K562 (cell line): ENCODE data around the gene CD300LD. TPM values are rescaled to one million over a fixed set of nuclear protein-coding genes. Genes with fewer than 3 reads are reported as not detected.

Experiments used
- ATAC-seq: fragments of 200-7000 bp; cut with Tn5 transposase; 3 replicates; pipeline ENCODE4 v1.9.1; 2020; ENCODE audit warnings: moderate library complexity
- BruUV-seq: library from RNA; stranded (reverse); fragments of 400-500 nt; replicated peaks from 2 replicates; lab custom pipeline; 2021; lab: Mats Ljungman, UMichigan
- CTCF ChIA-PET: fragments of 300-600 bp; formaldehyde crosslinking; extraction: SDS; loops from one replicate; lab custom pipeline; 2021; ENCODE audit warnings: low intra/inter-chr PET ratio; lab: Yijun Ruan, JAX
- POLR2A ChIA-PET: fragments of 300-600, 350-650 bp; sonication (Branson Sonifier 250); formaldehyde crosslinking; extraction: SDS; loops from one replicate; lab custom pipeline; 2021; ENCODE audit warnings: antibody characterized with exemption, inconsistent platforms; lab: Yijun Ruan, JAX
- DNase-seq, 4 experiments: peaks; one replicate each; pipeline versions ENCODE4 v3.0.0 to v3.0.0-alpha.2; 2011 to 2018; ENCODE audit warnings: low spot score in 3 of 4, mixed read lengths in 3 of 4; ENCODE audit errors: extremely low read depth in 1 of 4
- FAIRE-seq: peaks from 2 replicates; lab custom pipeline; 2011; peaks lifted over from hg19 to GRCh38; lab: Jason Lieb, UNC
- H2AFZ ChIP-seq: 2 replicates; pipeline ENCODE4 v1.6.0; 2011; ENCODE audit warnings: low read depth, low read length, control low read depth, inconsistent platforms
- H3K27ac ChIP-seq: fragments of 200-600 bp; 3 replicates; pipeline ENCODE4 v1.8.0; 2011; ENCODE audit warnings: low read depth, mild to moderate bottlenecking, control low read depth, inconsistent platforms, low read length, moderate library complexity, mixed read lengths; ENCODE audit errors: extremely low read depth
- H3K27me3 ChIP-seq, 2 experiments: fragments of 300-600 bp in 1 of 2; 2 replicates in 1 of 2; 3 replicates in 1 of 2; pipeline versions ENCODE4 v1.6.0 to v1.8.0; 2011; ENCODE audit warnings: inconsistent platforms in 2 of 2, low read length in 2 of 2, mild to moderate bottlenecking in 1 of 2, mixed read lengths in 1 of 2, moderate library complexity in 1 of 2; ENCODE audit not compliant: control insufficient read depth in 2 of 2, insufficient read depth in 2 of 2
- H3K36me3 ChIP-seq: fragments of 300-600 bp; 3 replicates; pipeline ENCODE4 v1.8.0; 2011; ENCODE audit warnings: mild to moderate bottlenecking, low read length, inconsistent platforms; ENCODE audit not compliant: control insufficient read depth, insufficient read depth
- H3K4me1 ChIP-seq, 2 experiments: fragments of 200-600 bp in 1 of 2; replicated peaks in 1 of 2; 2 replicates in 1 of 2; 3 replicates in 1 of 2; pipeline versions ENCODE4 v1.5.1 to v1.8.0; 2011; ENCODE audit warnings: inconsistent platforms in 2 of 2, low read length in 2 of 2, mild to moderate bottlenecking in 1 of 2, mixed read lengths in 1 of 2, moderate library complexity in 1 of 2; ENCODE audit not compliant: control insufficient read depth in 2 of 2, insufficient read depth in 2 of 2
- H3K4me2 ChIP-seq: 2 replicates; pipeline ENCODE4 v1.6.1; 2011; ENCODE audit warnings: low read length, control low read depth, inconsistent platforms, mixed read lengths; ENCODE audit not compliant: insufficient read depth
- H3K4me3 ChIP-seq: fragments of 200-600 bp; sonication (generic), shearing (Covaris generic); 2 replicates; pipeline ENCODE4 v1.5.1; 2016; ENCODE audit warnings: control low read depth, inconsistent platforms
- H3K79me2 ChIP-seq: fragments of 200-600 bp; 3 replicates; pipeline ENCODE4 v1.8.0; 2011; ENCODE audit warnings: low read length, inconsistent platforms; ENCODE audit not compliant: control insufficient read depth, insufficient read depth
- H3K9ac ChIP-seq, 2 experiments: 2 replicates each; pipeline versions ENCODE4 v1.6.0 to v1.6.1; 2011; ENCODE audit warnings: low read depth in 2 of 2, low read length in 2 of 2, control low read depth in 1 of 2, inconsistent platforms in 1 of 2, mild to moderate bottlenecking in 1 of 2, mixed read lengths in 1 of 2; ENCODE audit not compliant: insufficient read depth in 1 of 2
- H3K9me1 ChIP-seq: one replicate; pipeline ENCODE4 v1.6.0; 2011; ENCODE audit warnings: inconsistent platforms, mild to moderate bottlenecking, low read length, moderate library complexity; ENCODE audit not compliant: control insufficient read depth, insufficient read depth
- H3K9me3 ChIP-seq: replicated peaks from 2 replicates; pipeline ENCODE4 v1.5.1; 2011; ENCODE audit warnings: low read depth, low read length, inconsistent platforms; ENCODE audit not compliant: control insufficient read depth, insufficient read depth
- H4K20me1 ChIP-seq: replicated peaks from 2 replicates; pipeline ENCODE4 v1.6.1; 2011; ENCODE audit warnings: low read length, inconsistent platforms, mixed read lengths; ENCODE audit not compliant: control insufficient read depth, insufficient read depth
- BRCA1 ChIP-seq, 2 experiments: fragments of 450-650 bp in 1 of 2; sonication (generic) in 1 of 2; formaldehyde crosslinking in 1 of 2; IDR thresholded peaks; 2 replicates each; pipeline versions ENCODE4 v1.5.0 to v1.6.1; 2017 to 2020; ENCODE audit warnings: mild to moderate bottlenecking in 1 of 2, missing genetic modification reagents in 1 of 2
- CHD2 ChIP-seq: IDR thresholded peaks from 2 replicates; pipeline ENCODE4 v1.6.1; 2011; ENCODE audit warnings: low read depth, low read length
- DMBX1 ChIP-seq: fragments of 250-450 bp; sonication (Bioruptor Pico); IDR thresholded peaks from 2 replicates; pipeline ENCODE4 v1.8.0; 2022; ENCODE audit warnings: inconsistent platforms, mild to moderate bottlenecking, moderate library complexity, borderline replicate concordance
- ESRRA ChIP-seq: fragments of 450-650 bp; IDR thresholded peaks from 2 replicates; pipeline ENCODE4 v1.6.1; 2014; ENCODE audit warnings: low read depth, mild to moderate bottlenecking, moderate library complexity, borderline replicate concordance
- ESRRB ChIP-seq: fragments of 250-450 bp; sonication (Bioruptor Pico); IDR thresholded peaks from 2 replicates; pipeline ENCODE4 v1.5.0; 2020; ENCODE audit warnings: mild to moderate bottlenecking, moderate library complexity, borderline replicate concordance
- GATAD2B ChIP-seq: fragments of 450-650 bp; IDR thresholded peaks from 2 replicates; pipeline ENCODE4 v1.6.1; 2017; ENCODE audit warnings: mild to moderate bottlenecking, borderline replicate concordance
- ILK ChIP-seq: fragments of 450-650 bp; IDR thresholded peaks from 2 replicates; pipeline ENCODE4 v1.6.1; 2016; ENCODE audit warnings: missing genetic modification characterization, low read depth, mild to moderate bottlenecking, missing compliant biosample characterization, moderate library complexity, borderline replicate concordance
- LCOR ChIP-seq: sonication (generic); formaldehyde crosslinking; IDR thresholded peaks from 2 replicates; pipeline ENCODE4 v1.8.0; 2022; ENCODE audit warnings: mild to moderate bottlenecking, missing genetic modification reagents
- MCM3 ChIP-seq: fragments of 450-650 bp; IDR thresholded peaks from 2 replicates; pipeline ENCODE4 v1.6.1; 2016
- POU5F1 ChIP-seq: fragments of 150-350 bp; IDR thresholded peaks from 2 replicates; pipeline ENCODE4 v1.6.1; 2014; ENCODE audit warnings: borderline replicate concordance, low read length, low read depth, mild to moderate bottlenecking; ENCODE audit not compliant: partially characterized antibody
- SOX6 ChIP-seq: fragments of 450-650 bp; IDR thresholded peaks from 2 replicates; pipeline ENCODE4 v1.6.1; 2014; ENCODE audit warnings: mild to moderate bottlenecking
- STAT5A ChIP-seq: IDR thresholded peaks from 2 replicates; pipeline ENCODE4 v1.6.1; 2012; ENCODE audit warnings: low read length, inconsistent platforms, borderline replicate concordance
- TBL1XR1 ChIP-seq, 2 experiments: IDR thresholded peaks; 2 replicates each; pipeline ENCODE4 v1.6.1; 2012; ENCODE audit warnings: improper control_type of control experiment in 2 of 2, low read length in 2 of 2, mild to moderate bottlenecking in 1 of 2
- ZNF780A ChIP-seq: fragments of 250-450 bp; sonication (Bioruptor Pico); IDR thresholded peaks from 2 replicates; pipeline ENCODE4 v1.5.0; 2021; ENCODE audit warnings: mild to moderate bottlenecking
- WGBS: fragments of 100-300 bp; shearing (Covaris generic); methylation state at CpG from one replicate; pipeline ENCODE4 v1.1.6; 2016; ENCODE audit warnings: low coverage, mixed read lengths; ENCODE audit not compliant: insufficient coverage; ENCODE audit errors: missing lambda C conversion rate; 5-methylcytosine and 5-hydroxymethylcytosine counted together
- in situ Hi-C: fragments of 300-500 bp; cut with MboI; formaldehyde crosslinking; loops from 4 replicates; pipeline ENCODE4 v1.15.0; 2018; ENCODE audit warnings: inconsistent platforms, mixed read lengths
- intact Hi-C: fragments of 100-400 bp; cut with micrococcal nuclease; formaldehyde crosslinking; loops from 2 replicates; pipeline ENCODE4 v1.14.2; 2022
- polyA plus RNA-seq, 8 experiments: library from polyadenylated mRNA; depleted of rRNA in 4 of 8; stranded (reverse) in 5 of 8; unstranded in 3 of 8; fragments of >200 nt; fragmentation: Nextera tagmentation in 2 of 8; fragmentation: Illumina TruSeq in 1 of 8; extraction: Ambion mirVana in 2 of 8; extraction: Trizol in 1 of 8; gene quantifications; 2 replicates each; pipeline versions ENCODE4 v1.2.1 to v1.2.3, GENCODE V29; 2011 to 2014; ENCODE audit warnings: inconsistent platforms in 1 of 8, missing spikeins in 1 of 8
- total RNA-seq, 7 experiments: library from RNA; depleted of rRNA in 6 of 7; stranded (reverse); fragments of >200 nt in 6 of 7; fragmentation: Illumina TruSeq in 2 of 7; extraction: Trizol in 2 of 7; gene quantifications; 2 replicates each; pipeline versions ENCODE4 v1.2.1 to v1.2.3, GENCODE V29; 2011 to 2021; ENCODE audit warnings: low replicate concordance in 1 of 7
- TF ChIP-seq, protein P1 (sequence below): fragments of 450-650 bp; IDR thresholded peaks from 2 replicates; pipeline ENCODE4 v1.7.0; 2016; ENCODE audit warnings: borderline replicate concordance
- TF ChIP-seq, protein P2 (sequence below), 3 experiments: IDR thresholded peaks in 2 of 3; conservative IDR thresholded peaks in 1 of 3; 2 replicates each; pipeline ENCODE4 v1.5.1; 2011 to 2012; ENCODE audit warnings: low read length in 3 of 3, mild to moderate bottlenecking in 3 of 3, control low read depth in 2 of 3, improper control_type of control experiment in 1 of 3, inconsistent platforms in 1 of 3, low read depth in 1 of 3, mixed read lengths in 1 of 3, moderate library complexity in 1 of 3; ENCODE audit not compliant: insufficient read depth in 2 of 3
- TF ChIP-seq, protein P3 (sequence below): fragments of 250-450 bp; sonication (Bioruptor Pico); IDR thresholded peaks from 2 replicates; pipeline ENCODE4 v1.8.0; 2022; ENCODE audit warnings: inconsistent platforms, mild to moderate bottlenecking, moderate library complexity, borderline replicate concordance

The CD300LD gene
- total and polyA plus RNA-seq, 9 of the 15 experiments (the other 6 are each of a cell fraction or from before 2014, with no cell fraction given): not detected

DNA sequence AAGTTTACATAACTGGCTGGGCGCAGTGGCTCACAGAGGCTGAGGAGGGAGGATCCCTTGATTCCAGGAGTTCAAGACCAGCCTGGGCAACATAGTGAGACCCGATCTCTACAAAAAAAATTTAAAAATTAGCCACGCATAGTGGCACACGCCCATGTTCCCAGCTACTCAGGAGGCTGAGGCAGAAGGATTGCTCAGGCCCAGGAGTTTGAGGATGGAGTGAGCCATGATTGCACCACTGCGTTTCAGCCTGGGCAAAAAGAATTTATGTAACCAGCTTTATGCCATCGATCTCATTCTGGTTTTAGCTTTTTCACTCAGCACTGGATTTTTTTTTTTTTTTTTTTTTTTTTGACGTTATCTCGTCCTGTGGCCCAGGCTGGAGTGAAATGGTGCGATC lies 40.5 kb upstream of the CD300LD start:
- ChIA-PET CTCF (no interaction called here), POLR2A (interaction anchor here (0.7 to 0.9 kb wide), 2 partner anchors 22 to 133 kb away, joined by 3 to 5 read pairs; no protein-coding TSS in a partner anchor)
- no peaks in the 10 kb centered on the region for H4K20me1 ChIP-seq
- BruUV-seq: no TSS peak
- H3K79me2 ChIP-seq: no peaks in the 10 kb centered on the region
- no peak overlapping the region for H2AFZ ChIP-seq
- no peaks in the 10 kb centered on the region for H3K9me3 ChIP-seq
- intact Hi-C loops: no loop called here
- H3K36me3 ChIP-seq: no peaks in the 10 kb centered on the region
- no peak for FAIRE-seq
- in situ Hi-C loops: no loop called here
- H3K4me1 ChIP-seq: no peaks in the 10 kb centered on the region
- WGBS: 5% methylated on average over 9 of the region's 9 CpGs
- DNase-seq: no peak
- no peak overlapping the region for H3K9ac ChIP-seq
- H3K27ac ChIP-seq: no peak overlapping the region
- no peak overlapping the region for H3K4me3 ChIP-seq
- peaks cover 19 to 48% of the 10 kb centered on the region in 2 experiments for H3K27me3 ChIP-seq
- H3K4me2 ChIP-seq: no peak overlapping the region
- no peak for ATAC-seq
- H3K9me1 ChIP-seq: no peaks in the 10 kb centered on the region
- TF ChIP-seq ESRRA (no peak), TBL1XR1 (IDR thresholded peaks at IDR 0.05; ENCODE audit: low read length in 2 of 2) (no peak), ZNF780A (CRISPR knock-in tag) (no peak), ILK (no peak), LCOR (no peak), SOX6 (no peak), ESRRB (CRISPR knock-in tag) (no peak), MCM3 (no peak), POU5F1 (no peak), BRCA1 (IDR thresholded peaks at IDR 0.05) (no peak), BRCA1 (CRISPR knock-in tag; IDR thresholded peaks at IDR 0.05) (no peak), DMBX1 (CRISPR knock-in tag) (no peak), GATAD2B (no peak), STAT5A (no peak), CHD2 (no peak)
- TF ChIP-seq, protein P1, sequence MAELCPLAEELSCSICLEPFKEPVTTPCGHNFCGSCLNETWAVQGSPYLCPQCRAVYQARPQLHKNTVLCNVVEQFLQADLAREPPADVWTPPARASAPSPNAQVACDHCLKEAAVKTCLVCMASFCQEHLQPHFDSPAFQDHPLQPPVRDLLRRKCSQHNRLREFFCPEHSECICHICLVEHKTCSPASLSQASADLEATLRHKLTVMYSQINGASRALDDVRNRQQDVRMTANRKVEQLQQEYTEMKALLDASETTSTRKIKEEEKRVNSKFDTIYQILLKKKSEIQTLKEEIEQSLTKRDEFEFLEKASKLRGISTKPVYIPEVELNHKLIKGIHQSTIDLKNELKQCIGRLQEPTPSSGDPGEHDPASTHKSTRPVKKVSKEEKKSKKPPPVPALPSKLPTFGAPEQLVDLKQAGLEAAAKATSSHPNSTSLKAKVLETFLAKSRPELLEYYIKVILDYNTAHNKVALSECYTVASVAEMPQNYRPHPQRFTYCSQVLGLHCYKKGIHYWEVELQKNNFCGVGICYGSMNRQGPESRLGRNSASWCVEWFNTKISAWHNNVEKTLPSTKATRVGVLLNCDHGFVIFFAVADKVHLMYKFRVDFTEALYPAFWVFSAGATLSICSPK: no peak
- TF ChIP-seq, protein P2, sequence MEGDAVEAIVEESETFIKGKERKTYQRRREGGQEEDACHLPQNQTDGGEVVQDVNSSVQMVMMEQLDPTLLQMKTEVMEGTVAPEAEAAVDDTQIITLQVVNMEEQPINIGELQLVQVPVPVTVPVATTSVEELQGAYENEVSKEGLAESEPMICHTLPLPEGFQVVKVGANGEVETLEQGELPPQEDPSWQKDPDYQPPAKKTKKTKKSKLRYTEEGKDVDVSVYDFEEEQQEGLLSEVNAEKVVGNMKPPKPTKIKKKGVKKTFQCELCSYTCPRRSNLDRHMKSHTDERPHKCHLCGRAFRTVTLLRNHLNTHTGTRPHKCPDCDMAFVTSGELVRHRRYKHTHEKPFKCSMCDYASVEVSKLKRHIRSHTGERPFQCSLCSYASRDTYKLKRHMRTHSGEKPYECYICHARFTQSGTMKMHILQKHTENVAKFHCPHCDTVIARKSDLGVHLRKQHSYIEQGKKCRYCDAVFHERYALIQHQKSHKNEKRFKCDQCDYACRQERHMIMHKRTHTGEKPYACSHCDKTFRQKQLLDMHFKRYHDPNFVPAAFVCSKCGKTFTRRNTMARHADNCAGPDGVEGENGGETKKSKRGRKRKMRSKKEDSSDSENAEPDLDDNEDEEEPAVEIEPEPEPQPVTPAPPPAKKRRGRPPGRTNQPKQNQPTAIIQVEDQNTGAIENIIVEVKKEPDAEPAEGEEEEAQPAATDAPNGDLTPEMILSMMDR (IDR thresholded peaks at IDR 0.05 in 2 of 3, conservative IDR thresholded peaks at IDR 0.05 in 1 of 3; ENCODE audit: insufficient read depth in 2 of 3, low read depth in 1 of 3, low read length in 3 of 3): no peak
- TF ChIP-seq, protein P3, sequence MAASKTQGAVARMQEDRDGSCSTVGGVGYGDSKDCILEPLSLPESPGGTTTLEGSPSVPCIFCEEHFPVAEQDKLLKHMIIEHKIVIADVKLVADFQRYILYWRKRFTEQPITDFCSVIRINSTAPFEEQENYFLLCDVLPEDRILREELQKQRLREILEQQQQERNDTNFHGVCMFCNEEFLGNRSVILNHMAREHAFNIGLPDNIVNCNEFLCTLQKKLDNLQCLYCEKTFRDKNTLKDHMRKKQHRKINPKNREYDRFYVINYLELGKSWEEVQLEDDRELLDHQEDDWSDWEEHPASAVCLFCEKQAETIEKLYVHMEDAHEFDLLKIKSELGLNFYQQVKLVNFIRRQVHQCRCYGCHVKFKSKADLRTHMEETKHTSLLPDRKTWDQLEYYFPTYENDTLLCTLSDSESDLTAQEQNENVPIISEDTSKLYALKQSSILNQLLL (CRISPR knock-in tag): no peak
